ENCODE results near the gene AMDHD1.
A peak's percentile ranks its signal among the peaks of the same experiment; 100 is the strongest.

AMDHD1 gene

GRCh38 chr12:95943330-95943842, at the start of gene AMDHD1:
Gene AMDHD1, plus strand, starts transcription at chr12:95943331. Its CDS starts 68 bp downstream, at chr12:95943399.
- DNase-seq = peak; percentile 1 to 60

GRCh38 chr12:95896846-95897245, 46.3 kb upstream of the AMDHD1 start:
- peak in 1 of 2 donors; percentile 1 for DNase-seq

- no peak for DNase-seq
These were observed 45.0 kb upstream of the AMDHD1 start for GRCh38 chr12:95898081-95898480.

GRCh38 chr12:95908573-95908972, 34.6 kb upstream of the AMDHD1 start:
- DNase-seq = no peak

GRCh38 chr12:95909871-95910270, 33.3 kb upstream of the AMDHD1 start:
- no peak for DNase-seq

- peak; percentile 4 to 34 for DNase-seq
These were observed 24.7 kb upstream of the AMDHD1 start for GRCh38 chr12:95918194-95918993.

GRCh38 chr12:95919110-95919509, 24.0 kb upstream of the AMDHD1 start:
- no peak for DNase-seq

GRCh38 chr12:95922231-95922630, 20.9 kb upstream of the AMDHD1 start:
- no peak for DNase-seq

- DNase-seq = no peak
These were observed 2.6 kb upstream of the AMDHD1 start for GRCh38 chr12:95940514-95940913.

- DNase-seq = peak; percentile 2 to 19
These were observed 1.0 kb upstream of the AMDHD1 start for GRCh38 chr12:95942101-95942523.

GRCh38 chr12:95942524-95943329, 404 bp upstream of the AMDHD1 start, which contains the start of gene CCDC38:
Gene CCDC38, minus strand, starts transcription at chr12:95942614. Its CDS starts 6,105 bp downstream, at chr12:95936509.
- peak; percentile 25 to 60 for DNase-seq

GRCh38 chr12:95944108-95944704, 1.1 kb downstream of the AMDHD1 start:
- DNase-seq = no peak

GRCh38 chr12:95949477-95950206, 6.5 kb downstream of the AMDHD1 start:
- DNase-seq = no peak

- DNase-seq = no peak
These were observed 8.4 kb downstream of the AMDHD1 start for GRCh38 chr12:95951515-95951914.

- no peak for DNase-seq
These were observed 9.9 kb downstream of the AMDHD1 start for GRCh38 chr12:95953000-95953399.

GRCh38 chr12:95955549-95956159, 12.5 kb downstream of the AMDHD1 start:
- no peak for DNase-seq

GRCh38 chr12:95956557-95957145, 13.5 kb downstream of the AMDHD1 start:
- DNase-seq = no peak

- DNase-seq = no peak
These were observed 16.0 kb downstream of the AMDHD1 start for GRCh38 chr12:95959107-95959506.

- DNase-seq = no peak
These were observed 17.1 kb downstream of the AMDHD1 start for GRCh38 chr12:95960241-95960640.

GRCh38 chr12:95962222-95962621, 19.1 kb downstream of the AMDHD1 start:
- DNase-seq = no peak

GRCh38 chr12:95963096-95963495, 20.0 kb downstream of the AMDHD1 start:
- DNase-seq = no peak
